Breast epithelium (tissue), 4 donors: ENCODE measurements around the gene CLEC18A. TPM values are rescaled to one million over a fixed set of nuclear protein-coding genes. Genes with fewer than 3 reads are reported as not detected.

ENCODE experiments used
- DNase-seq, 2 donors: peaks; one replicate each; pipeline ENCODE4 v3.0.0-alpha.2; 2019; ENCODE audit warnings: low spot score in 2 of 2
- H3K27ac ChIP-seq, 2 donors: fragments of 200-600 bp; sonication (generic) in 1 of 2; one replicate each; pipeline ENCODE4 v1.5.1; 2016 to 2019; ENCODE audit warnings: mild to moderate bottlenecking in 1 of 2
- H3K27me3 ChIP-seq, 2 donors: fragments of 200-600 bp; sonication (generic) in 1 of 2; one replicate each; pipeline versions ENCODE4 v1.5.1 to v1.6.0; 2017 to 2019; ENCODE audit warnings: control low read depth in 1 of 2, mild to moderate bottlenecking in 1 of 2
- H3K36me3 ChIP-seq: fragments of 200-600 bp; one replicate; pipeline ENCODE4 v1.5.1; 2019
- H3K4me1 ChIP-seq, 2 donors: fragments of 200-600 bp; sonication (generic); one replicate each; pipeline ENCODE4 v1.5.1; 2016 to 2019; ENCODE audit warnings: control low read depth in 1 of 2
- H3K4me3 ChIP-seq, 3 donors: fragments of 200-600 bp; sonication (generic); 1 replicate in 2 of 3; 2 replicates in 1 of 3; pipeline ENCODE4 v1.5.1; 2016 to 2019; ENCODE audit warnings: mild to moderate bottlenecking in 3 of 3, moderate library complexity in 2 of 3
- H3K9me3 ChIP-seq, 2 donors: fragments of 200-600 bp; sonication (generic) in 1 of 2; one replicate each; pipeline ENCODE4 v1.5.1; 2016 to 2019; ENCODE audit warnings: control low read depth in 1 of 2
- CTCF ChIP-seq, 3 donors: fragments of 450-650 bp; IDR thresholded peaks; one replicate each; pipeline ENCODE4 v1.5.1; 2016 to 2017; ENCODE audit warnings: antibody characterized with exemption in 3 of 3, mild to moderate bottlenecking in 3 of 3, moderate library complexity in 3 of 3
- POLR2A ChIP-seq: fragments of 450-650 bp; IDR thresholded peaks from one replicate; pipeline ENCODE4 v1.6.1; 2016; ENCODE audit warnings: antibody characterized with exemption, mild to moderate bottlenecking, moderate library complexity
- POLR2AphosphoS5 ChIP-seq, 3 donors: sonication (generic); formaldehyde crosslinking; IDR thresholded peaks; one replicate each; pipeline ENCODE4 v1.6.1; 2017; ENCODE audit warnings: antibody characterized with exemption in 3 of 3
- intact Hi-C: fragments of 100-400 bp; cut with DNase I; formaldehyde crosslinking; loops from one replicate; pipeline ENCODE4 v1.15.1; 2023; ENCODE audit warnings: low total_unique reads
- total RNA-seq, 3 donors: library from RNA; depleted of rRNA; stranded (reverse); fragments of >200 nt; gene quantifications; one replicate each; pipeline ENCODE4 v1.1.0, GENCODE V29; 2016

Gene CLEC18A
- total RNA-seq, 3 donors from 2014 or later, result 0.80 to 1.3 (median 1.0) TPM

GRCh38 chr16:69924041-69924775 lies 26.9 kb upstream of the CLEC18A start:
- H3K27me3 ChIP-seq, result no peaks in the 10 kb centered on the region
- H3K4me3 ChIP-seq, result peak overlapping the region in 1 of 3 donors; percentile 60
- no peaks in the 10 kb centered on the region for H3K36me3 ChIP-seq
- intact Hi-C loops, result no loop called here
- peaks cover 0 to 18% of the 10 kb centered on the region in 2 donors for H3K4me1 ChIP-seq
- H3K9me3 ChIP-seq, result no peaks in the 10 kb centered on the region
- peak overlapping the region; percentile 88 to 93 for H3K27ac ChIP-seq
- TF ChIP-seq CTCF (IDR thresholded peaks at IDR 0.05) (no peak), POLR2A (no peak), POLR2AphosphoS5 (IDR thresholded peaks at IDR 0.05) (no peak)
- DNase-seq, result no peak

GRCh38 chr16:69924777-69925191 lies 26.4 kb upstream of the CLEC18A start:
- peaks cover 0 to 18% of the 10 kb centered on the region in 2 donors for H3K4me1 ChIP-seq
- TF ChIP-seq POLR2A (peak; percentile 21), CTCF (IDR thresholded peaks at IDR 0.05) (no peak), POLR2AphosphoS5 (IDR thresholded peaks at IDR 0.05) (peak in 2 of 3 donors; percentile 13 to 54)
- H3K27ac ChIP-seq, result peak overlapping the region; percentile 88 to 93
- peak in 1 of 2 donors; percentile 85 for DNase-seq
- H3K4me3 ChIP-seq, result peak overlapping the region; percentile 14 to 60 (median 41)
- H3K27me3 ChIP-seq, result no peaks in the 10 kb centered on the region
- no peaks in the 10 kb centered on the region for H3K36me3 ChIP-seq
- intact Hi-C loops, result no loop called here
- no peaks in the 10 kb centered on the region for H3K9me3 ChIP-seq

GRCh38 chr16:69925311-69925710 lies 25.8 kb upstream of the CLEC18A start:
- Histone ChIP-seq H3K27me3 (no peaks in the 10 kb centered on the region), H3K36me3 (no peaks in the 10 kb centered on the region), H3K4me3 (peak overlapping the region; percentile 14 to 60 (median 41)), H3K27ac (peak overlapping the region; percentile 88 to 93), H3K9me3 (no peaks in the 10 kb centered on the region), H3K4me1 (peaks cover 0 to 18% of the 10 kb centered on the region in 2 donors)
- no peak for DNase-seq
- TF ChIP-seq POLR2AphosphoS5 (IDR thresholded peaks at IDR 0.05) (no peak), POLR2A (no peak), CTCF (IDR thresholded peaks at IDR 0.05) (no peak)
- intact Hi-C loops, result no loop called here

GRCh38 chr16:69926241-69926640 lies 24.9 kb upstream of the CLEC18A start:
- Histone ChIP-seq H3K27me3 (no peaks in the 10 kb centered on the region), H3K4me3 (peak overlapping the region in 2 of 3 donors; percentile 41 to 60), H3K36me3 (no peaks in the 10 kb centered on the region), H3K4me1 (peaks cover 0 to 18% of the 10 kb centered on the region in 2 donors), H3K9me3 (no peaks in the 10 kb centered on the region), H3K27ac (peak overlapping the region; percentile 88 to 93)
- intact Hi-C loops, result no loop called here
- DNase-seq, result no peak
- TF ChIP-seq POLR2AphosphoS5 (IDR thresholded peaks at IDR 0.05), result no peak
- no peak for TF ChIP-seq CTCF (IDR thresholded peaks at IDR 0.05)
- no peak for TF ChIP-seq POLR2A

- H3K27me3 ChIP-seq, result no peaks in the 10 kb centered on the region
- H3K36me3 ChIP-seq, result peaks cover 4% of the 10 kb centered on the region
- TF ChIP-seq CTCF (IDR thresholded peaks at IDR 0.05) (no peak), POLR2A (no peak), POLR2AphosphoS5 (IDR thresholded peaks at IDR 0.05) (no peak)
- peak overlapping the region; percentile 2 to 60 (median 37) for H3K4me3 ChIP-seq
- intact Hi-C loops, result no loop called here
- H3K27ac ChIP-seq, result peak overlapping the region; percentile 88 to 93
- H3K4me1 ChIP-seq, result peaks cover 0 to 18% of the 10 kb centered on the region in 2 donors
- DNase-seq, result no peak
- H3K9me3 ChIP-seq, result no peaks in the 10 kb centered on the region
Observed at GRCh38 chr16:69927056-69927757, 23.9 kb upstream of the CLEC18A start.
